Fibroblast of skin of back (primary cell): ENCODE measurements around the gene CASP7.

Source experiments
- DNase-seq: peaks from one replicate; pipeline ENCODE4 v3.0.0-alpha.2; 2013

Gene CASP7

GRCh38 chr10:113666682-113667252 is 12.9 kb upstream of the CASP7 start:
- peak; percentile 50 for DNase-seq

GRCh38 chr10:113680190-113681111 is 739 bp downstream of the CASP7 start:
- DNase-seq: peak; percentile 76

DNA sequence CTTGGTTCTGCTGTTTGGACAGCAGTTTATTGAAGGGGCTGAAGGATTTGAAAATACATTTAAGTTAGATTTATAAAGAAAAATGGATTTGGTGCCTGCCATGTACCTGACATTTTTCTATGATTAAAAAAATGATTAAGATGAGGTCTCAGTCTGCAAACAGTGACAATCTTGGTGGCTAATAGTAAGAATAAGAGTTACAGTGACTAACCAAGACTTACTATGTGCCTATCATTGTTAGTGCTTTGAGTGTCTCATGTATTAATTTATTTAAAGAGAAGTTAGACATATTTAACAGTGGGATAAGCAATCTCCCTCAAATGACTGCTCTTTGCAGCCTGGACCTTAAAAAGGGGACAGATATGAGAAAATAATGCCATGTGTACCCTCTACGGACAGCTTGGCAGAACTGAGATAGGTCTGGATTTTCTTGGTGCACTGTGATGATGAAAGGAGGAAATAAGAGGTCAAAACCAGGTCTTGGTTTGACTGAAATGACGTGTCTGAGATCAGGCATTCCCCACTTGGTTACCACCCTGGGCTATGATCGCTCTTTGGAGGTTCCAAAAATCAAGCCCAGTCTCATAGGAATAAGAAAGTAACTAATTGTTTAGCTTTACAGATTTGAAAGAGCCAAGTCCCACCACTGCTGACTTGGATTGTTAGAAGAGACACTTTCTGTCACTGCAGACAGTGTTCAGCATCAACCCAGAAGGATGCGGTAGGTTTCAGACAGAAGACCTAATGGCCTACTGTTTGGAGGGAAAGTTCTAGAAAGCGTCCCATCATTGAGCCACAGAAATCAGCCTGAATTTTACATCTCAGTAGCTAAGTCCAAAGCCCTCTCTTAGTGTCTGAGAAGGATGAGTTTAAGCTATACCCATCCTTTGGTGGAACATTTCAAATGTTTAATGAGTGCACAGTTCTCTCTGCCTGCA is 2.1 kb downstream of the CASP7 start:
- DNase-seq: no peak

DNA sequence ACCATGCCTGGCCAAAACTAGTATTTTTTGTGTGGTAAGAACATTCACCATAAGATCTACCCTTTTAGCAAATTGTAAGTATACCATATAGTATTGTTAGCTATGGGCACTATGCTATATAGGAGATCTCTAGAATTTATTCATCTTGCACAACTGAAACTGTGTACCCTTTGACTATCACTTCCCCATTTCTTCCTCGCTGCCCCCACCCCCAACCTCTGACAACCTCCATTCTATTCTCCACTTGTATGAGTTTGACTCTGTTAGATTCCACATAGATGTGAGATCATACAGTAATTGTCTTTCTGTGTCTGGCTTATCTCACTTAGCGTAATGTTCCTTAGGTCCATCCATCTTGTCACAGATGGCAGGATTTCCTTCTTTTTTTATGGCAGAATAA is 3.6 kb downstream of the CASP7 start:
- DNase-seq: no peak

DNA sequence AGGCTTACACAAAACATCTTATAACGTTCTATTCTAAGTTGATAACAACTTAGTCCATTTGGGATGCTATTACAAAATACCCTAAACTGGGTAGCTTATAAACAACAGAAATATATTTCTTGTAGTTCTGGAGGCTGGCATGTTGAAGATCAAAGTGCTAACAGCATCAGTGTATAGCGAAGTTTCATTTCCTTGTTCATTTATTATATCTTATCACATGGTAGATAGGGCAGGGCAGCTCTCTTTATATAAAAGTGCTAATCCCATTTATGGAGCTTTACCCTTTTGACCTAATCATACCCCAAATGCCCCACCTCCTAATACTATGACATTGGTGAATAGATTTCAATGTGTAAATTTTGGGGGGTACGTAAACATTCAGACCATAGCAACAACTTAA is 6.3 kb downstream of the CASP7 start:
- DNase-seq: no peak

- no peak for DNase-seq
Observed at GRCh38 chr10:113687037-113687436, 7.3 kb downstream of the CASP7 start.

DNA sequence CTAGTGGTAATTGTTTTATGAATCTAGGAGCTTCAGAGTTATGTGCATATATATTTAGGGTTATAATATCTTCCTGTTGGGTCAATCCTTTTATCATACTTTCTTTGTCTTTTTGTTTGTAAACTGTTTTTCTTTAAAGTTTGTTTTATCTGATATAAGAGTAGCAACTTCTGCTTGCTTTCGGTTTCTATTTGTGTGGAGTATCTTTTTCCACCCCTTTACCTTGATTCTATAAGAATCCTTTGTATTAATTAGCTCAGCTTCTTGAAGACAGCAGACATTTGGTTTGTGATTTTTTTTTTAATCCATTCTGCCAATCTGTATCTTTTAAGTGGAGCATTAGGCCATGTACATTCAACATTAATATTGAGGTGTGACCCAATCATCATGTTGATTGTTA is 9.3 kb downstream of the CASP7 start:
- DNase-seq: no peak

- DNase-seq: no peak
Observed at GRCh38 chr10:113689574-113689973, 9.9 kb downstream of the CASP7 start.

- no peak for DNase-seq
Observed at GRCh38 chr10:113690749-113691148, 11.0 kb downstream of the CASP7 start.

GRCh38 chr10:113691381-113691780 is 11.7 kb downstream of the CASP7 start:
- no peak for DNase-seq

DNA sequence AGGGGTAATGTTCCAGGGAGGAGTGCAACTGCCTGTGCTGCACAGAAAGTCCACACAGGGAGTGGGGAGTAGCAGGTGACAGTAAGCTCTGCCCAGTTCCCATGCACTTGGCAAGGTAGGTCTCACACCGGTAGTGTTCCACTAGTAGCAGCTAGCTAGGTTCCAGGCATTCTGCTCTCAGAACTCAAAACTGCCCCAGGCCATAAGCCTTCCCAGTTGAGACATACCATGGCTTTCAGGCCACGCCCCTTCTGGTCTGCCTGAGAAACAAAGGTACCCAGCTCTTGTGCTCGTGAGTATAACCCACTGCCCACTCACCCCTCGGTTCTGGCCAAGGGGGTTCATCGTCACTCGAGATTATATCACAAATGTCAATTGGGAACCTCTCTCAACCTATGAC is 12.6 kb downstream of the CASP7 start:
- no peak for DNase-seq

DNA sequence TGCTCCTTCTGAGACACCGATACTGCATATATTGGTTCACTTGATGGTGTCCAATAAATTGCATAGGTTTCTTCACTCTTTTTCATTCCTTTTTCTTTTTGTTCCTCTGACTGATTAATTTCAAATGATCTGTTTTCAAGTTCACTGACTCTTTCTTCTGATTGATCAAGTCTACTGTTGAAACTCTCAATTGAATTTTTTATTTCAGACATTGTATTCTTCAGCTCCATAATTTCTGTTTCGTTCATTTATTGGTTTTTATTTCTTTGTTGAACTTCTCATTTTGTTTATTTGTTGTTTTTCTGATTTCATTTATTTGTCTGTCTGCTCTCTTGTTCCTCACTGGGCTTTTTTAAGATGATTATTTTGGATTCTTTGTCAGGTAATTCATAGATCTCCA is 13.6 kb downstream of the CASP7 start:
- DNase-seq: no peak

GRCh38 chr10:113695691-113696090 is 16.0 kb downstream of the CASP7 start:
- no peak for DNase-seq

DNA sequence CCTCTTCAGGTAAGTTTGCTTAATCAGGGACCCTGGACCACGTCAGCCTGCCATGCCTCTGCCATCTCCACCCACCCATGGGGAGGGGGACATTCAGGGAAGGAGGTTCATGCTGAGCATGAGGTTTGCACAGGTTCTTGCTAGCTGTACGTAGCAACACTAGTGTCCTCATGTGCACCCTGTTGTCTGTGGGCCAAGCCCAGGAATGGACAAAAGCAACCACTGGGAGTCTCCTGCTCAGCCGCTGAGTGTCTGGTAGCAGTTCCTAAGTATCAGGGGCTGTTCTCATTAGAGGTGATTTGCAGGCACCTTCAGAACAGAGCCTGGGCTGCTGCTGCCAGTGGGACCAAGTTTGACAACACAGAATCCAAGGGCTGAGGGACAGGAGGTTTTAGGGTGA is 17.9 kb downstream of the CASP7 start:
- no peak for DNase-seq

DNA sequence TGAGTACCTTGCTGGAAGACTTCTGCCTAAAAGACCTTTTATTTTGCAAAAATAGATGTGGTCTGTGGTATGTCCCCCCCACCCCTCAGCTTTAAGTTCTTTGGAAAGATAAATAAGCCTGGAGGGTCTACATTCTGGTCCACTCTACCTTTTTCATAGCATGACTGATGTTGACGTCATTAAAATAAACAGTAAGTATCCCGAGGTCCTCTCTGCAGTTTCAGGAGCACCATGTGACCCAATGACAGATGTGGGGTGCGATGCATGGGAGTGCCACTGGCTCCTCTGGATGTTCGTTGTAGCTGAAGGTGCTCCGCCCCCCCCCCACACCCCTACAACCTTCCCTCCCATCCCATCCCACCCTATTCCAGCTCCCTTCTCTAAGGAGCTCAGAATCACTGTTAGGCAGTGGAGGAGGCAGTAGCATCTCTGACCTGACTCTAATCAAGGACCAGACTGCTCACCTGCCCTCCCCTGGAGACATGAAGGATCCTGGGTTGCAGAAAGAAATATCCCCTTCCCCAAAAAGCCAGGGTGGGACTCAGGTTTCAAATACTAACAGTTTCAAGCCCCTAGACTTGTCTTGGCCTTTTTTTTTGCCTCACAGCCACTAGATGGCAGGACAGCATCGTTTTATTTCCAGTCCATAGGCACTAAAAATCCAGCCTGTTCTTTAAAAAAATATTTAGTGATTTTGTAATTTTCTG is 25.1 kb downstream of the CASP7 start:
- DNase-seq: peak; percentile 52

- no peak for DNase-seq
Observed at GRCh38 chr10:113705344-113705652, 25.6 kb downstream of the CASP7 start.

GRCh38 chr10:113706623-113707022 is 26.9 kb downstream of the CASP7 start:
- no peak for DNase-seq

DNA sequence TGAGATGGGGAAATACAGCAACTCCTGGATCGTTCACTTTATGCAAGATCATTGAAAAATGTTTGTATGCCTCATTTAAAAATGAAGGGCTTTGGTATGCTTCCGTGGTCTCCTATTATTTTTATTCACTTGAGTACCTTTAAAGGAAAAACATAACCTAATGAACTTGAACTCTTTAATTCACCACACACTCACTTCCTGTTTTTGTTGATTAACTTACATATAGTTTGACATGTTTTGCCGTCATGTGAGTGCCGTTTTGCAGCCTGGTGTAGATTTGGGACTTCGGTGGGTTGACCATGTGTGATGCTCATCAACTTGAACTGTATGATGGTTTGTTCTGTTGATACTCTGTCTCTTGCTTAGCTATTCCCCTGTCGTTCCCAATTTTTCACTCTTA is 28.9 kb downstream of the CASP7 start:
- DNase-seq: no peak

DNA sequence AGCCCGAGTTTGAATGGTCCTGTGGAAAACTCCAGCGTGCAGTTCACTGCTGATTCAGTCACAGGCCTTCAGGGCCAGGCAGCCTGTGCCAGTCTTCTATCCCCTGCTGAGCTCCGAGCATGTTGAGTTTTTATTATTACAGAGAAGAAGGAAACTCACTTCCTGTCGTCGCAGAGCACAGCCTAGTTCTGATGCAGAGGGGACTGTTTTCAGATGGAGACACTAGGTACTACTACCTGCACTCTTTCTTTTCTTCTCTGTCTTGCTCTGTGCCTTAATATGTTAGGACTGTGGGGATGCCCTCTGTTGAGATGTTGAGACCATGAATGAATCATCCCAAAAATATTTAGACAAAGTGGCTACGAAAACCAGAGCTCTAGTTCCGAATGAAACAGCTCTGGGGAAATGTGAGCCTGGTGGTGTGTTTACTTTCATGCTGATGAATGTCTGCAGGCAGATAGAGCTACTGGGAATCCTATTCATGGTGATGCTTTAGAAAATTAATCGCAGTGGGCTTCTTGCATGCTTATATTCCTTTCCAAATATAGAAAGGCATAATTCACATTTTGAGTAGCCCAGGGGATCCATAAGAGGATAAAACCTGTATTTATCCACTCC is 29.6 kb downstream of the CASP7 start:
- DNase-seq: peak; percentile 87

DNA sequence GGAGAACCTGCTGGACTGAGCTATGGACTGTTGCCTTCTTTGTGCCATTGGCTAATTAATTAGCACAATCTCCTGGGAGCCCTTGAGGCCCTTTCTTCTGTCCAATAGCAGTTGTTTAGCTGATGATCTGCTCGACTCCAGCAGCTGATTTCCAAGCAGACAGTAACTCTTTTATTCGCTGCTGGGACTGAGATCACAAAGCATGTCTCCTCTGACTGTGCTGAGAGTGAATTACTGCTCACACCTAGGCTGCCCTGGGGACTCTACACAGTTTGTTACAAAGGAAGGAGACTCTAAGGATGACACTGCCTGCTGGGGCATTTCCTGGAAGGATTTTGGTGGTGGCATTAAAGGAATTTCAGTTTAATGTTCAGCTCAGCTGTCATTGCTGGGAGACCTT is 31.4 kb downstream of the CASP7 start:
- no peak for DNase-seq

DNA sequence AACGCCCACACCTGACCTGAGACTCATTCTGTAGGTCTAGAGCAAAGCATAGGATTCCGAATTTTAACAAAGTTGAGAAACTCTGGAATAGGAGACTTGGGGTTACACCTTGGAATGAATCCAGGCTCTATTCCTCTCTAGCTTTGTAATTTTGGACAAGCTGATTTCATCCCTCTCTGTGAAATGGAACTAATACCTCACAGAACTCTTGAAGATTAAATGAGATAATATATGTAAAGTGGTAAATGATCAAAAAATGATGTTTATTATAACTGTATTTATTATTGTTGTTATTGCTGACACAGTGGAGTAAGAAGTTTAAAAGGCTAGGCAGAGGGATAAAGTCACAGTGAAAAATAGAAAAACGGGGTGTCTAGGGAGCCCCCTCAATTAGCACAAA is 32.3 kb downstream of the CASP7 start:
- DNase-seq: no peak
